ENCODE results near the gene FBLN1. TPM values are rescaled to one million over a fixed set of nuclear protein-coding genes. Genes with fewer than 3 reads are reported as not detected.

FBLN1 gene
- total and polyA plus RNA-seq, 2 of the 13 experiments (the other 11 are each of a cell fraction or from before 2014, with no cell fraction given), result 37.3 to 103 TPM

DNA sequence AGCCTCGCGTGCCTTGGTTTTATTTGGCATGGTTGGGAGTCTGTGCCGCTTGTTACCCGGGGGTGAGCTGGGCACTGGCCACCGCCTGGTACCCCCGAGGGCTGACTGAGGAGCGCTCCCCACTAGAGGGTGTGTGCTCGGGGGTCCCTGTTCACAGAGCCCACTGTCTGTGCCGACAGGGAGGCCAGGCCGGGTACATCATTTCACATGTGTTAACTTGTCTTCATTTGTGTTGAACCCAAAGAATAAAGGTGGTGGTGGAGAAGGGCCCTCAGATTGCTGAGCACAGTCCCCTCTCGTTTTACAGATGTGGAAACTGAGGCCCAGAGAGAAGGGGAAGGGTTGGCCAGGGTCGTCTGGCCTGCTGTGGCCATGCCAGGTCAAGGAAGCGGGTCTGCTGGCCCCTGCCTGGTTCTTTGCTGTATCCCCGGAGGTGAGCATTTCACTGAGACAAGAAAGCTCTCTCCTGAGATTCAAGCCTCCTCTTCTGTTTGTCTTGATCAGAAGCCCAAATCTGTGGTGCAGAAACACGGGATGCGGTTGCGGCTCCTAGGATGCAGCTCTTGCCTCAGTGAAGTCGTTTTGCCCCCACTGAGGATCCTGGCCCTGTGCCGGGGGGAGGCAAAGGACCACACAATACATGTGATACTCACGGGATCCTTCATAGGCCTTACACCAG lies 60.8 kb downstream of the FBLN1 start:
- Histone ChIP-seq H3K27ac (ENCODE audit: extremely low read length, insufficient read depth, low read length) (no peak overlapping the region), H3K79me2 (ENCODE audit: insufficient read depth, low read length) (no peaks in the 10 kb centered on the region), H3K4me2 (ENCODE audit: low read depth, low read length) (no peak overlapping the region), H3K9ac (ENCODE audit: insufficient read depth, low read depth, low read length) (no peak overlapping the region), H3K9me3 (ENCODE audit: low read length) (no peaks in the 10 kb centered on the region), H2AFZ (ENCODE audit: low read length) (no peak overlapping the region), H4K20me1 (ENCODE audit: insufficient read depth, low read length) (no peaks in the 10 kb centered on the region), H3K4me1 (ENCODE audit: insufficient read depth, low read length) (no peaks in the 10 kb centered on the region), H3K4me3 (replicated peaks in 1 of 3; ENCODE audit: insufficient read depth in 1 of 3, low read depth in 2 of 3, low read length in 3 of 3) (no peak overlapping the region), H3K36me3 (replicated peaks in 1 of 2; ENCODE audit: control insufficient read depth in 1 of 2, insufficient read depth in 2 of 2, low read length in 2 of 2) (peaks cover 2 to 10% of the 10 kb centered on the region in 2 experiments; a peak in 1 of 5 replicates), H3K27me3 (ENCODE audit: control insufficient read depth in 1 of 2, insufficient read depth in 2 of 2, low read length in 2 of 2) (no peaks in the 10 kb centered on the region)
- no TSS peak for BruUV-seq (replicated peaks)
- POLR2A ChIA-PET, result no interaction called here
- in situ Hi-C loops (cut with HindIII; ENCODE audit: extremely low pct_ligation_motif_present, low pct_unique_long_range_greater_than_20kb), result no loop called here
- intact Hi-C loops (cut with micrococcal nuclease; ENCODE audit: unreplicated experiment), result no loop called here
- DNase-seq (ENCODE audit: low spot score) (no peak), ATAC-seq (no peak), FAIRE-seq (no peak)
- WGBS (ENCODE audit: low lambda C conversion rate), result 87% methylated on average over 19 of the region's 20 CpGs
- CTCF ChIA-PET (ENCODE audit: low intra/inter-chr PET ratio, low total read pairs), result no interaction called here
- TF ChIP-seq, protein P1, sequence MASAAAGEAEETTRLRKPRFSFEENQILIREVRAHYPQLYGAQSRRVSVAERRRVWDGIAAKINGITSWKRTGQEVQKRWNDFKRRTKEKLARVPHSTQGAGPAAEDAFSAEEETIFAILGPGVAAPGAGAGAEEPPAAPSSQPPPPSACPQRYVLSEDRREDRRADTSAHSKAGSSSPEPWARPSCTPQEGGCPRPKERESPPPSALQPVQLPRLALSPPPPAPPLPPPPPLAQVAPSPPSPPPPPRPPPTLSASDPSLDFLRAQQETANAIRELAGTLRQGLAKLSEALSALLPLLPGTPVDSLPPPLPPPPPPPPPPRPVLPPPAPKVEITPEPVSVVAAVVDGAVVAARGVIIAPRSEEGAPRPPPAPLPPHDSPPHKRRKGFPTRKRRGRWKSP (CRISPR knock-in tag; IDR thresholded peaks at IDR 0.05), result no peak
- no peak for TF ChIP-seq ZSCAN29 (CRISPR knock-in tag; conservative IDR thresholded peaks at IDR 0.05)
- no peak for TF ChIP-seq ZNF781 (CRISPR knock-in tag; IDR thresholded peaks at IDR 0.05; ENCODE audit: borderline replicate concordance, not compliant biosample characterization)
- TF ChIP-seq ZNF138 (CRISPR knock-in tag; IDR thresholded peaks at IDR 0.05; ENCODE audit: low read depth), result no peak
- no peak for TF ChIP-seq RCOR2 (CRISPR knock-in tag; IDR thresholded peaks at IDR 0.05)
- TF ChIP-seq, protein P2, sequence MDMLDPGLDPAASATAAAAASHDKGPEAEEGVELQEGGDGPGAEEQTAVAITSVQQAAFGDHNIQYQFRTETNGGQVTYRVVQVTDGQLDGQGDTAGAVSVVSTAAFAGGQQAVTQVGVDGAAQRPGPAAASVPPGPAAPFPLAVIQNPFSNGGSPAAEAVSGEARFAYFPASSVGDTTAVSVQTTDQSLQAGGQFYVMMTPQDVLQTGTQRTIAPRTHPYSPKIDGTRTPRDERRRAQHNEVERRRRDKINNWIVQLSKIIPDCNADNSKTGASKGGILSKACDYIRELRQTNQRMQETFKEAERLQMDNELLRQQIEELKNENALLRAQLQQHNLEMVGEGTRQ (IDR thresholded peaks at IDR 0.05; ENCODE audit: low read depth, low read length), result no peak
- TF ChIP-seq, protein P2 (CRISPR knock-in tag; IDR thresholded peaks at IDR 0.05; ENCODE audit: borderline replicate concordance), result no peak
- no peak for TF ChIP-seq XBP1 (CRISPR knock-in tag; IDR thresholded peaks at IDR 0.05)
- no peak for TF ChIP-seq ETV6 (CRISPR knock-in tag; conservative IDR thresholded peaks at IDR 0.05)
- no peak for TF ChIP-seq PITX1 (CRISPR knock-in tag; IDR thresholded peaks at IDR 0.05)
- TF ChIP-seq ZNF431 (CRISPR knock-in tag; IDR thresholded peaks at IDR 0.05; ENCODE audit: borderline replicate concordance, low read depth), result no peak
- no peak for TF ChIP-seq RELA (CRISPR knock-in tag; IDR thresholded peaks at IDR 0.05)
- no peak for TF ChIP-seq HNRNPH1 (optimal IDR thresholded peaks at IDR 0.05; ENCODE audit: low read depth, low read length)
- no peak for TF ChIP-seq ZNF724P (CRISPR knock-in tag; IDR thresholded peaks at IDR 0.05; ENCODE audit: borderline replicate concordance)
- no peak for TF ChIP-seq CBX5 (CRISPR knock-in tag; IDR thresholded peaks at IDR 0.05; ENCODE audit: borderline replicate concordance)
- no peak for TF ChIP-seq SRF (IDR thresholded peaks at IDR 0.05; ENCODE audit: low read depth, low read length)
- TF ChIP-seq, protein P3, sequence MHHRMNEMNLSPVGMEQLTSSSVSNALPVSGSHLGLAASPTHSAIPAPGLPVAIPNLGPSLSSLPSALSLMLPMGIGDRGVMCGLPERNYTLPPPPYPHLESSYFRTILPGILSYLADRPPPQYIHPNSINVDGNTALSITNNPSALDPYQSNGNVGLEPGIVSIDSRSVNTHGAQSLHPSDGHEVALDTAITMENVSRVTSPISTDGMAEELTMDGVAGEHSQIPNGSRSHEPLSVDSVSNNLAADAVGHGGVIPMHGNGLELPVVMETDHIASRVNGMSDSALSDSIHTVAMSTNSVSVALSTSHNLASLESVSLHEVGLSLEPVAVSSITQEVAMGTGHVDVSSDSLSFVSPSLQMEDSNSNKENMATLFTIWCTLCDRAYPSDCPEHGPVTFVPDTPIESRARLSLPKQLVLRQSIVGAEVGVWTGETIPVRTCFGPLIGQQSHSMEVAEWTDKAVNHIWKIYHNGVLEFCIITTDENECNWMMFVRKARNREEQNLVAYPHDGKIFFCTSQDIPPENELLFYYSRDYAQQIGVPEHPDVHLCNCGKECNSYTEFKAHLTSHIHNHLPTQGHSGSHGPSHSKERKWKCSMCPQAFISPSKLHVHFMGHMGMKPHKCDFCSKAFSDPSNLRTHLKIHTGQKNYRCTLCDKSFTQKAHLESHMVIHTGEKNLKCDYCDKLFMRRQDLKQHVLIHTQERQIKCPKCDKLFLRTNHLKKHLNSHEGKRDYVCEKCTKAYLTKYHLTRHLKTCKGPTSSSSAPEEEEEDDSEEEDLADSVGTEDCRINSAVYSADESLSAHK (CRISPR knock-in tag; IDR thresholded peaks at IDR 0.05; ENCODE audit: borderline replicate concordance), result no peak
- no peak for TF ChIP-seq SNRNP70 (IDR thresholded peaks at IDR 0.05; ENCODE audit: low read depth, low read length)
- TF ChIP-seq, protein P4, sequence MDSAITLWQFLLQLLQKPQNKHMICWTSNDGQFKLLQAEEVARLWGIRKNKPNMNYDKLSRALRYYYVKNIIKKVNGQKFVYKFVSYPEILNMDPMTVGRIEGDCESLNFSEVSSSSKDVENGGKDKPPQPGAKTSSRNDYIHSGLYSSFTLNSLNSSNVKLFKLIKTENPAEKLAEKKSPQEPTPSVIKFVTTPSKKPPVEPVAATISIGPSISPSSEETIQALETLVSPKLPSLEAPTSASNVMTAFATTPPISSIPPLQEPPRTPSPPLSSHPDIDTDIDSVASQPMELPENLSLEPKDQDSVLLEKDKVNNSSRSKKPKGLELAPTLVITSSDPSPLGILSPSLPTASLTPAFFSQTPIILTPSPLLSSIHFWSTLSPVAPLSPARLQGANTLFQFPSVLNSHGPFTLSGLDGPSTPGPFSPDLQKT (CRISPR knock-in tag; IDR thresholded peaks at IDR 0.05; ENCODE audit: borderline replicate concordance), result no peak

All from HepG2 (cell line).